ENCODE results near the gene VWDE. TPM values are rescaled to one million over a fixed set of nuclear protein-coding genes. Genes with fewer than 3 reads are reported as not detected.

VWDE gene
- total RNA-seq, 1 donor from 2014 or later = not detected

- intact Hi-C loops (cut with micrococcal nuclease) = no loop called here
- TF ChIP-seq CTCF (IDR thresholded peaks at IDR 0.05) = no peak
- CTCF ChIA-PET = no interaction called here
- DNase-seq = no peak
- POLR2A ChIA-PET = no interaction called here
- ATAC-seq (ENCODE audit: low read depth) = no peak
- no peaks in the 10 kb centered on the region for H3K36me3 Mint-ChIP-seq (ENCODE audit: low read depth)
- peaks cover 12% of the 10 kb centered on the region for H3K4me1 Mint-ChIP-seq
- H3K9me3 Mint-ChIP-seq = no peaks in the 10 kb centered on the region
- H3K27me3 Mint-ChIP-seq = peaks cover 8% of the 10 kb centered on the region
- H3K27ac Mint-ChIP-seq = no peak overlapping the region
- H3K4me3 Mint-ChIP-seq = no peak overlapping the region
Observed at GRCh38 chr7:12296051-12296570, 107.6 kb downstream of the VWDE start.

- intact Hi-C loops (cut with micrococcal nuclease) = no loop called here
Observed at GRCh38 chr7:12294701-12295100, 109.0 kb downstream of the VWDE start.

DNA sequence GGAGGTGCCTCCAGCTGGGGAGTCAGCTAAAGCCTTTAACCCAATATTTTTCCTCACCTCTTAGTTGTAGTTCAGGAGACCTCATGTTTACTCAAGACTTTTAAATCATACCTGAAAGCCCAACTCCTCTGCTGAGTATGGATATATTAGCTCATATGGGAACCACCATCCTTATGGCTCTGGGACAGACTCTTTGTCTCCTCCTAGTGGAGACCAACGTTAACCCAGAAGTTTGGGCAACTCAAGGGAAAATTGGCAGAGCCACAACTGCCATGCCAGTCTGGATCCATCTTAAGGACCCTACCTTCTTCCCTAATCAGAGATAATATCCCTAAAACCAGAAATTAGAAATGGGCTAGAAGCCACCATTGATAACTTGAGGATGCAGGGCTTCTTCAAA lies 111.8 kb downstream of the VWDE start:
- ChIA-PET POLR2A (no interaction called here), CTCF (interaction anchor here (1.3 kb wide), 1 partner anchor 10 kb away, joined by 3 read pairs; no protein-coding TSS in a partner anchor)
- Mint-ChIP-seq H3K4me3 (no peak overlapping the region), H3K9me3 (peaks cover 9% of the 10 kb centered on the region), H3K36me3 (ENCODE audit: low read depth) (no peaks in the 10 kb centered on the region), H3K27ac (no peak overlapping the region), H3K27me3 (peaks cover 5% of the 10 kb centered on the region), H3K4me1 (peaks cover 12% of the 10 kb centered on the region)
- TF ChIP-seq CTCF (IDR thresholded peaks at IDR 0.05) = no peak
- DNase-seq (no peak), ATAC-seq (ENCODE audit: low read depth) (no peak)
- intact Hi-C loops (cut with micrococcal nuclease) = no loop called here

More at GRCh38 chr7:12294701-12295100, 109.0 kb downstream of the VWDE start:
- no peaks in the 10 kb centered on the region for H3K36me3 Mint-ChIP-seq (ENCODE audit: low read depth)
- no peak overlapping the region for H3K27ac Mint-ChIP-seq
- DNase-seq (no peak), ATAC-seq (ENCODE audit: low read depth) (peak; percentile 61)
- POLR2A ChIA-PET = no interaction called here
- peaks cover under 1% of the 10 kb centered on the region for H3K9me3 Mint-ChIP-seq
- peaks cover 8% of the 10 kb centered on the region for H3K27me3 Mint-ChIP-seq
- no peak overlapping the region for H3K4me3 Mint-ChIP-seq
- H3K4me1 Mint-ChIP-seq = peaks cover 12% of the 10 kb centered on the region
- TF ChIP-seq CTCF (IDR thresholded peaks at IDR 0.05) = no peak
- CTCF ChIA-PET = no interaction called here

- intact Hi-C loops (cut with micrococcal nuclease) = no loop called here
- ChIA-PET POLR2A (no interaction called here), CTCF (interaction anchor here (1.3 kb wide), 1 partner anchor 11 kb away, joined by 3 read pairs; no protein-coding TSS in a partner anchor)
- H3K9me3 Mint-ChIP-seq = peaks cover 9% of the 10 kb centered on the region
- peaks cover 5% of the 10 kb centered on the region for H3K27me3 Mint-ChIP-seq
- no peaks in the 10 kb centered on the region for H3K36me3 Mint-ChIP-seq (ENCODE audit: low read depth)
- no peak overlapping the region for H3K27ac Mint-ChIP-seq
- H3K4me1 Mint-ChIP-seq = peaks cover 12% of the 10 kb centered on the region
- ATAC-seq (ENCODE audit: low read depth) (no peak), DNase-seq (no peak)
- H3K4me3 Mint-ChIP-seq = no peak overlapping the region
- TF ChIP-seq CTCF (IDR thresholded peaks at IDR 0.05) = no peak
Observed at GRCh38 chr7:12290761-12291160, 112.9 kb downstream of the VWDE start.

DNA sequence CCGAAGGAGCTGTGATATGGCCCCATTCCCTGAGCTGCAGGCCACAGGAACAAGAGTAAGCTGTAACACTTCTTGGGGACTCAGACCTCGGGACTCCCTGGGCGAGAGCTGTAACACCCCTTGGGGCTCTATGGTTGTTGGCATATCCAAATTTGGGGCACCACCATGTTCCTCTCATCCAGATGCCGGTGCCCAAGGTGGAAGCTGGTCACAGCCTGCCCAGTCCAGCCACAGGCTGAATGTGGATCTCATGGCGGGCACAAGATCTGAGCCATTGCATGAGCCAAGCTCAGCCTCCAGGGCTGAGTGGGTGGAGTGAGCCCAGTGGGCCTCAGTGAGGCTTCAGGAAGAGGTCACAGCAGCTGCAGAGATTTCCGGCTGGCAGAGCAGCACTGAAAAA lies 113.7 kb downstream of the VWDE start:
- H3K4me3 Mint-ChIP-seq = no peak overlapping the region
- POLR2A ChIA-PET = no interaction called here
- H3K27me3 Mint-ChIP-seq = peaks cover 3% of the 10 kb centered on the region
- peaks cover 7% of the 10 kb centered on the region for H3K4me1 Mint-ChIP-seq
- H3K27ac Mint-ChIP-seq = no peak overlapping the region
- intact Hi-C loops (cut with micrococcal nuclease) = no loop called here
- H3K36me3 Mint-ChIP-seq (ENCODE audit: low read depth) = no peaks in the 10 kb centered on the region
- no peak for TF ChIP-seq CTCF (IDR thresholded peaks at IDR 0.05)
- CTCF ChIA-PET = no interaction called here
- H3K9me3 Mint-ChIP-seq = peaks cover 9% of the 10 kb centered on the region
- ATAC-seq (ENCODE audit: low read depth) (no peak), DNase-seq (no peak)

Measured in activated B cell treated with CpG ODN at 0.5 μM for 24 hours (primary cell).